Measurements from ENCODE around the gene SERPINB11.

DNA sequence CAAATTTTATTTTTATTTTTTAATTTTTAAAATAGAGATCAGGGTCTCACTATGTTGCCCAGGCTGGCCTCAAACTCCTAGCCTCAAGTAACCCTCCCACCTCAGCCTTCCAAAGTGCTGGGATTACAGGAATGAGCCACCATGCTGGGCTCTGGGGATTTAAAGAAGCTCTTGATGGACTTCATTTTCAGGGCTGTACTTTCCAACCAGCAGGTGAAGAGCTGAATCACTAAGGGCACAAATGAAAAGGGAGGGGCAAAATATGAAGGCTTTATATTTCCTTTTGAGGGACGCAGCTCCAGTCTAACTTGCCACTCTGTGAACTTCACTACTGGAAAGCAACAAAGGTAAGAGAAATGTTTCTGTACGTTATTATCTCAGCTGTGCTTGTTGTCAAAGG is at the start of gene SERPINB11:
- TF ChIP-seq, protein P1, sequence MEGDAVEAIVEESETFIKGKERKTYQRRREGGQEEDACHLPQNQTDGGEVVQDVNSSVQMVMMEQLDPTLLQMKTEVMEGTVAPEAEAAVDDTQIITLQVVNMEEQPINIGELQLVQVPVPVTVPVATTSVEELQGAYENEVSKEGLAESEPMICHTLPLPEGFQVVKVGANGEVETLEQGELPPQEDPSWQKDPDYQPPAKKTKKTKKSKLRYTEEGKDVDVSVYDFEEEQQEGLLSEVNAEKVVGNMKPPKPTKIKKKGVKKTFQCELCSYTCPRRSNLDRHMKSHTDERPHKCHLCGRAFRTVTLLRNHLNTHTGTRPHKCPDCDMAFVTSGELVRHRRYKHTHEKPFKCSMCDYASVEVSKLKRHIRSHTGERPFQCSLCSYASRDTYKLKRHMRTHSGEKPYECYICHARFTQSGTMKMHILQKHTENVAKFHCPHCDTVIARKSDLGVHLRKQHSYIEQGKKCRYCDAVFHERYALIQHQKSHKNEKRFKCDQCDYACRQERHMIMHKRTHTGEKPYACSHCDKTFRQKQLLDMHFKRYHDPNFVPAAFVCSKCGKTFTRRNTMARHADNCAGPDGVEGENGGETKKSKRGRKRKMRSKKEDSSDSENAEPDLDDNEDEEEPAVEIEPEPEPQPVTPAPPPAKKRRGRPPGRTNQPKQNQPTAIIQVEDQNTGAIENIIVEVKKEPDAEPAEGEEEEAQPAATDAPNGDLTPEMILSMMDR (IDR thresholded peaks at IDR 0.05): no peak
- TF ChIP-seq SIN3A (IDR thresholded peaks at IDR 0.05; ENCODE audit: borderline replicate concordance, insufficient read depth, low read depth, low read length): no peak
- no peak for TF ChIP-seq TCF7L2 (IDR thresholded peaks at IDR 0.05; ENCODE audit: low read depth, low read length)
